MV-4-11 (cell line): ENCODE data around the gene RASGRF2.
"Not testable (repeated sequence)": the region's sequence is repeated elsewhere in the genome, so short reads cannot be mapped to it uniquely, and the experiment has no call there.

Experiments
- DNase-seq: peaks from one replicate; lab custom pipeline; 2025; lab: John Stamatoyannopoulos, UW

Gene RASGRF2

DNA sequence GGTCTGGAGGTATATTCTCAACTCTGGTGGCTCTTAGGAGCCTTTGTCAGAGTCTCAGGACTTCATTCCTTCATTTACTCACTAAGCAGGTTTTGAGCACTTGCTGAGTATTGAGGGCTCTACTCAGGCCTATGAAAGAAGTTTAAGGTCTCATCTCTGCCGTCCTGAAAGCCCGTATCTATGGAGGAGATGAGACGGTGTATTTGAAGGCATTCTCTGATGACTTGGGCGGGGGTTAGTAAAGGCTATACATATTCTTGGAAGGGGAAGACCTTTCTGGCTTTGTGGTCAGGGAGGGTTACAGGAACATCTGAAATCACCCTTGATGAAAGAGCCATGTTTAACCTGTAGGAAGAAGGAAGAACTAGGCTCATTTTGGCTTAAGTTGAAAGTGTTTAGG, 21.9 kb downstream of the RASGRF2 start:
- DNase-seq: no peak

- DNase-seq: no peak
Measured at GRCh38 chr5:80985600-80986228, 25.6 kb downstream of the RASGRF2 start.

DNA sequence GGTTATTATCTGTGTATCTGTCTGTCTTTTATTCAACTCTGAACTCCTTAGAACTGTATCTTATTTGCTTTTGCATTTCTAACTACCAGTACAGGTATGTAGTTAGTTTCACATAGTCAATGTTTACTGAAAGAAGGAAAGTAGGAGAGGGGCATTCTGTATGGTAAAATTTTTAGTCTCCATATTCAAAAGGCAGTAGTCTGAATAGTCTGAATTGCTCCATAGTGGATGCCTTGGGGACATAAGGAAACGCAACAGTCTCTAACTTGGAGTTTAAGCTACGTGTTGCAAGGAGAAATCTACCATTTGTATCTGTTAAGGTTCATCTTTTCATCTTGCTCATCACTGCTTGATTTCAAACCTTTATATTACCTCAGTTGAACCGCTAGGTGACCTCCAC, 26.2 kb downstream of the RASGRF2 start:
- no peak for DNase-seq

GRCh38 chr5:80987078-80987766, 27.1 kb downstream of the RASGRF2 start:
- no peak for DNase-seq

GRCh38 chr5:80988419-80988935, 28.3 kb downstream of the RASGRF2 start:
- DNase-seq: no peak

DNA sequence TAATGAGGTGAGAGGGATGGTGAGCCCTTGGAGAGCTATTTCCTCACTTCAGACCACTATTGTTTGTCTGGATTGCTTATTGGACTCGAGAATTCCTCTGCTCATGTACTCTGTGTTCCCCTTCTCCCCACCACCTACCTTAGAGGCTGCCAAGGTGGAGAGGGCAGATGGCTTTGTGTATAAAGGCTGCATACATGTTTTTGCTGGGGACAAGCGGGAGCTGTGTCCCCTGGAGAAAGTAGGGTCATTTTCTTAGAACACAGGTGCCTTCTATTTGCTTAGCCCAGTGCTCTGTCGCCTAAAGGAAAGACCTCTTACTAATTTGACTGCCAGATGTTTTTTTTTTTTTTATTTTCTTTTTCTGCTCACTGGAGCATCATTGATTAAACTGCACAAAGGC, 29.7 kb downstream of the RASGRF2 start:
- DNase-seq: no peak

GRCh38 chr5:80990527-80990926, 30.4 kb downstream of the RASGRF2 start:
- DNase-seq: no peak

DNA sequence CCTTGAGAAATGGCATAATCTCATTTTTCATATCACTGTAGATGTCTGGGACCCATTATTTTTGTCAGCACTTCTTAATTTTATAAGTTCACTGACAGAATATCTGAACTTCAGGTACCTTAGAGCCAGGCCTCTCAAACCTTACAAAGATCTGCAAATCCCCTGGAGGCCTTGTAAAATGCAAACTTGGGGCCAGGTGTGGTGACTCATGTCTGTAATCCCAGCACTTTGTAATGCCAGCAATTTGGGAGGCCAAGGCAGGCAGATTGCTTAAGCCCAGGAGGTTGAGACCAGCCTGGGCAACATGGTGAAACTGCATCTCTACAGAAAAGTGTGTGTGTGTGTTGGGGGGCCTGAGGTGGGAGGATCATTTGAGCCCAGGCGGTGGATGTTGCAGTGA, 30.8 kb downstream of the RASGRF2 start:
- DNase-seq: no peak

GRCh38 chr5:80995908-80996307, 35.7 kb downstream of the RASGRF2 start:
- no peak for DNase-seq

- DNase-seq: no peak
Measured at GRCh38 chr5:80998590-80998979, 38.4 kb downstream of the RASGRF2 start.

DNA sequence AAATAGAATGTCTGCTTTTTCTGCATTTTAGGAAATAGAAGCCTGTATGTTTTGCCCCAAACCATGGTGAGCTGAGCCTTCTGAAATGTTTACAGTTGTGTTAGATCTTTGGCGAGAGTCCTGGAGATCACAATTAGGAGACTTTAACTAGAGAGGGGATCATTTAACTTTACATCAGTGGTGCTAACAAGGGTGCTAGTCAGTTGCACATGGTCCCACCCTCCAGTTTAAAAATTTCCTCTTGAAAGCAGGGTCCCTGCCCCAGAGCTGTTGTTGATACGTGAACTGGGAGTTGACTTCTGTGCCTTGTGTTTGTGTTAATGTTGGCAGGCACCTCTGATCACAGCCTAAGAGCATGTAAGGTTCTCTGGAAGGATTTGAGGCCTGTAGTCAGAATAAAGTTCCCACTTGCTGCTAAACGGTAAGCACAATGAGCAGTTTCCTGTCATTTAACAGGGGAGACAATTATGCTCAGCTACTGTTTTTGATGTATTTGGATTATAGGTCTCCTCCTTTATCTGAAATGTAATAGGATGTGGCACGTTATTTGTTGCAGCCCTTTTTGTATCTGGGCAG, 43.7 kb downstream of the RASGRF2 start:
- DNase-seq: no peak

DNA sequence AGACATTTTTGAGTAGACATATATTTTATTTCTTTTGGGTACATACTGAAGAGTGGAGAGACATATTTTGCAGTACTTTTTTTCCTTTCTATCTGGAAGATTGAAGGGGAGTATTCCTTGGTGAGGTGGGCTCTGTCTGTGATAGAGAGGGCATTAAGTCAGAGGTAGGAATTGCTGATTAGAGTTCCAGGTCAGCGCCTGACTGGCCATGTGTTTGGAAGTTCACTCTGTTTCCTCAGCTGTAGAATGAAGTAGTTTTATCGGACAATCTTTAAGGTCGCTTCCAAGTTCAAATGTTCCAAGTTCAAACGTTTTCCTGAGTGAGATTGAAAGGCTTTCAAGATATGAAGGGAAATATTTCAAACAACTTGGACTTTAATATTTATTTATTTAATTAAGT, 45.5 kb downstream of the RASGRF2 start:
- DNase-seq: no peak

DNA sequence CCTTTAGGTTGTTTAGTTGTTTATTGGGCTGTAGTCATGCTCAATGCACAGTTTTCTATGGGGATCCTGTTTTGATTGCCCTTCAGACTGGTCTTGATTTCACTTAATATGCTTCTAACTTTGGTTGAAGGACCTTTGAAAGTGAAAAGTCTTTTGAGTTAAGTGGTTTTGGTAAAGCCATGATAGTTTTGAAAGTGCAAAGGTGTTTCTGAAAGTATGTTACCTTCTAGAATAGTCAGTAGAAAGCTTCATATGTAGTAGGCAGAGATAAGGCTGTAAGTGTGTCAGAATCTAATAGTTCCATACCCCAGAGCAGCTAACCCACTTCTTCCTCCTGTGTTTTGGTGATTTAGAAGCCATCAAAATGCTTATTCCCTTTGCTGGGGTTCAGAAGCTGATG, 46.1 kb downstream of the RASGRF2 start:
- no peak for DNase-seq

DNA sequence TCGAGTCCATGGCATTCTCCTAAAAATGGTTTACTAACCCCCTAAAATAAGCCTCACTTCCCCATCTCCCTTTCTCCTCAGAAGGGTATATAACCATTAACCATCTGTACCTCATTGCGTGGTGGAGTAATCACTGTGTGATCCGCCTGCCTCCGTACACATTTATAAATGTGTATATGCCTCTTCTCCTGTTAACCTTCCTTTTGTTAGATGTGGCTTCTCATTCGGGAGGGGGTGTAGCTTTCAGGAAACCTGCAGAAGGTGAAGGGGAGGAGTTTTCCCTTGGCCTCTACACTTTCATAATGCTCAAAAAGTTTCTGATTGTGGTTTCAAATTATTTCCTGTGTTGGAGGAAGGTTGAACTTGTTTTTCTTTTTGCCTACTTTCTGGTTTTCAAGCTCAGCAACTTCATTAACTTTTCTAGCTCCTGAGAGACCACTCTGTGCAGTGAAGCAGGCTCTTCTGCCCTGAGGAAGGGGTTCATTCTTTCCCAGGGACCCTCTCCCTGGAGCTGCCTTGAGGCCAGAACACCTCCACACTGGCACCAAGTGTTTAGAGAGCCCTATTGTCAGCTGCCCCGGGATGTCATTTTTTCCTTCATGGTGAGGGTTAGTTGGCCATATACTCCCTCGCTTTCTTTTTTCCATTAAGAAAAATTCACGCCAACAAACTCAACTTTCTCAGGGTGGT, 46.9 kb downstream of the RASGRF2 start:
- no peak for DNase-seq

DNA sequence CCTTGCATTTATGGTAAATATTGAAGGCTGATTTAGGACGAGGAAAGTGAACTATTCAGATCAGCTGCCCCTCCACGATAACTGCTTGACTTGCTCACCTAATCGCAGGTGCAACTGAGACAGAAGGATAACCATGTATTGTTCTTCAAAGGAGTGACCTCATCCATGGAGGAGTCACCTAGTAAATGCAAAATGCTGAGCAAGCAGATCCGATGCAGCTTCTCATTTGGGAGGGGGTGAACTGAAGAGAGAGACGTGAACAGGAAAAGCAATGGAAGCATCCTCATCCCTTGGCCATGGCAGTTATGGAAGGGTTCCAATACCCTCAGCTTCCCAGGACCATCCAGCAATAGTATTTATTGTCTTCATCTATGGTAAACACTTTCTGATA, 47.5 kb downstream of the RASGRF2 start:
- no peak for DNase-seq

- DNase-seq: no peak
Measured at GRCh38 chr5:81010336-81011169, 50.4 kb downstream of the RASGRF2 start.

DNA sequence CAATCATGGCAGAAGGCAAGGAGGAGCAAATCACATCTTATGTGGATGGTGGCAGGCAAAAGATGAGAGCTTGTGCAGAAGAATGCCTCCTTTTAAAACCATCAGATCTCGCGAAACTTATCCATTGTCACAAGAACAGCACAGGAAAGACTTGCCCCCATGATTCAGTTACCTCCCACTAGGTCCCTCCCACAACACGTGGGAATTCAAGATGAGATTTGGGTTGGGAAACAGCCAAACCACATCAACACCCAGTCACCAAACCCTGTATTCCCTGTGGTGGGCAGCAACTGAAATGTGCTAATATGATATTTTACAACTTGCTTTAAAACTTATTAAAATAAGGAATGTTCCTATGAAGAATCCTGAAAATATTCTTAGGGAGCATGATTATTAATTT, 54.2 kb downstream of the RASGRF2 start:
- no peak for DNase-seq

DNA sequence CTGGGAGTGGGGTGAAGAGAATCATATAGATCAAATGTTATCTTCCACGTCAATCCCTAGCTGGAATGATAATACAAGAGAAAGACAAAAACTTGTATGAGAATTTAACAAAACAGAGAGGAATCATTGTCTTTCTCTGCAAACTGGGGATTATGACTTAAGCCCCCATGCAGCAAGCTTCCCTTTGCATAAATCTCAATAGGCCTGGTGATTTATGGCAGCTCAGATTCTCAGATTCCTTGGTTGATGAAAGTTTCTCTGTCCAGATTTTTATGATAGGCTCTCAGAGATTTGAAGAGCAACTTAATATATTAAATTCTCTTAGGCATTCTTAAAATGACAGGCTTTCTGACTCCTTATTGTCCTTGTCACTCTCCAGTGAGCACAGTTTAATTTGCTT, 56.0 kb downstream of the RASGRF2 start:
- DNase-seq: no peak

DNA sequence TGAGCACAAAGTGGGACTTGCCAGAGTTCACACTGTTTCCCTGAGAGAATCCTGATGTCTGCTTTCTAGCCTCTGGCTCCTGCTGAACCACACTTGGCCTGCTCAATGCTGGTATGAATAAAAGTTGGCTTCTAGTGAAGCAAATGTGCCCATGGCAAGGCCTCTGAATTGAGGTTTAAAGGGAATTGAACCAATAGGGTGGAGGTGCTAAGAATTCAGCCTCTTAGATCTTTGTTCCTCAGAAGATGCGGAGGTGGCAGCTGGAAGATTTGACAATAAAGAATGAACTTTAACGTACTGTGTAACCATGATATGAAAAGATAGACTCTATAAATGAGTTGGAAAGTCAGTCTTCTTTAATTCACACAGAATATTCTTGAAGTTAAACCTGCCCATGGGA, 57.2 kb downstream of the RASGRF2 start:
- no peak for DNase-seq

- DNase-seq: not testable (repeated sequence)
Measured at GRCh38 chr5:81018608-81019007, 58.4 kb downstream of the RASGRF2 start.

DNA sequence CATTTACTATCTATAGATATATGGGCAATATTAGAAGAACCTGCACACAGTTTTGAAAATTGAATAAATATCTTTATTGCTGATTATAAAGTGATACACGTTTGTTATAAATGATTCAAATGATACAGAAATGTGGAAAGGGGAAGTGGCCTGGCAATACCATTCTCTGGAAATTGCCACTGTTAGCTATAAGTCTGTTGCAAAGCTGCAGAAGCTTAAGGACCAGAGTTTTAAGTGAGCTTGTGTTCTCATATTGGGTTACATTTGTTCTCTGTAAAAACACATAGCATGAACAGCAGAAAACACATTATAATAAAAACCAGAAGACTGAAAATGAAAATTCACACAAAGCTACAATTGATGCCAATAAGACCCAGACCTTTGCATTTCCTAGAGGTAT, 59.6 kb downstream of the RASGRF2 start:
- DNase-seq: no peak
